ENCODE measurements around the gene RPS18. TPM values are rescaled to one million over a fixed set of nuclear protein-coding genes. Genes with fewer than 3 reads are reported as not detected.

The RPS18 gene
- total and polyA plus RNA-seq, 10 of the 15 experiments (the other 5 are each of a cell fraction or from before 2014, with no cell fraction given): 4,228 to 20,828 (median 7,406) TPM

DNA sequence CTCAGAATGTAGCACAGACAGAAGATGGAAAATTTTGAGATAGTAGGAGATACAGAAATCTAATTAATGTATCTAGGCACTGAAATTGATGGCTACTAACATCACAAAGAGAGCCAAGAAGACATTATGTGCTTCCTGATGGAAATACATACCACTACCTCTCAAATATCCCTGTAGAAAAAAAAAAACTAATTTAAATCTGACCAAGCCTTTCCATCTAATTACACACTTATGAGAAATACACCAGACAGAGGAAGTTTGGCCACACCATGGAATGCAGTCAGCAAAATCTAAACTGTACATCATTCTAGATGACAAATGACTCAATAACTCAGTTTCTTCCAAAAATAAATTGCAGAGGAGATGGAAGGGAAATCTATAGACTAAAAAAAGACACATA is 19.1 kb upstream of the RPS18 start:
- SMC1A ChIA-PET (ENCODE audit: uncharacterized antibody, unreplicated experiment): no interaction called here
- intact Hi-C loops (cut with micrococcal nuclease; ENCODE audit: unreplicated experiment) (no loop called here), in situ Hi-C loops (cut with MboI) (no loop called here)
- RAD21 ChIA-PET (ENCODE audit: unreplicated experiment): no interaction called here
- no TSS peak for BruUV-seq (replicated peaks)
- Histone ChIP-seq H3K27me3 (replicated peaks in 1 of 2; ENCODE audit: control insufficient read depth in 2 of 2, insufficient read depth in 2 of 2, low read length in 1 of 2) (no peaks in the 10 kb centered on the region), H3K79me2 (ENCODE audit: control insufficient read depth, insufficient read depth, low read length) (peaks cover 13% of the 10 kb centered on the region), H4K20me1 (ENCODE audit: control insufficient read depth, insufficient read depth) (no peaks in the 10 kb centered on the region), H2AFZ (ENCODE audit: control insufficient read depth, low read depth, low read length) (no peak overlapping the region), H3K27ac (ENCODE audit: control insufficient read depth, insufficient read depth) (no peak overlapping the region), H3K4me3 (no peak overlapping the region), H3K36me3 (ENCODE audit: control insufficient read depth in 2 of 2, insufficient read depth in 2 of 2, low read length in 1 of 2) (peaks cover 2 to 12% of the 10 kb centered on the region in 2 experiments; a peak in 2 of 4 replicates), H3K9me3 (replicated peaks; ENCODE audit: control insufficient read depth, insufficient read depth, low read length) (no peaks in the 10 kb centered on the region), H3K4me1 (ENCODE audit: control insufficient read depth, insufficient read depth, low read length) (peaks cover 10% of the 10 kb centered on the region), H3K9ac (ENCODE audit: control insufficient read depth, insufficient read depth, low read length) (no peak overlapping the region), H3K4me2 (ENCODE audit: control insufficient read depth, insufficient read depth) (no peak overlapping the region)
- ATAC-seq (no peak), FAIRE-seq (no peak), DNase-seq (ENCODE audit: low read depth, low spot score) (no peak)
- CTCF ChIA-PET: no interaction called here
- POLR2A ChIA-PET: no interaction called here
- TF ChIP-seq SIN3A (IDR thresholded peaks at IDR 0.05; ENCODE audit: low read depth, low read length) (no peak), PAX8 (IDR thresholded peaks at IDR 0.05) (no peak), CHD4 (IDR thresholded peaks at IDR 0.05) (no peak), FOXK2 (IDR thresholded peaks at IDR 0.05) (no peak), EED (IDR thresholded peaks at IDR 0.05; ENCODE audit: low read depth) (no peak), TARDBP (IDR thresholded peaks at IDR 0.05; ENCODE audit: borderline replicate concordance) (no peak), BCL11A (IDR thresholded peaks at IDR 0.05; ENCODE audit: low read depth, low read length) (no peak), SMAD1 (IDR thresholded peaks at IDR 0.05; ENCODE audit: low read depth, partially characterized antibody) (no peak), POLR2AphosphoS2 (IDR thresholded peaks at IDR 0.05; ENCODE audit: low read depth, low read length) (no peak), CREB1 (IDR thresholded peaks at IDR 0.05; ENCODE audit: low read depth) (no peak)
- TF ChIP-seq, protein P1, sequence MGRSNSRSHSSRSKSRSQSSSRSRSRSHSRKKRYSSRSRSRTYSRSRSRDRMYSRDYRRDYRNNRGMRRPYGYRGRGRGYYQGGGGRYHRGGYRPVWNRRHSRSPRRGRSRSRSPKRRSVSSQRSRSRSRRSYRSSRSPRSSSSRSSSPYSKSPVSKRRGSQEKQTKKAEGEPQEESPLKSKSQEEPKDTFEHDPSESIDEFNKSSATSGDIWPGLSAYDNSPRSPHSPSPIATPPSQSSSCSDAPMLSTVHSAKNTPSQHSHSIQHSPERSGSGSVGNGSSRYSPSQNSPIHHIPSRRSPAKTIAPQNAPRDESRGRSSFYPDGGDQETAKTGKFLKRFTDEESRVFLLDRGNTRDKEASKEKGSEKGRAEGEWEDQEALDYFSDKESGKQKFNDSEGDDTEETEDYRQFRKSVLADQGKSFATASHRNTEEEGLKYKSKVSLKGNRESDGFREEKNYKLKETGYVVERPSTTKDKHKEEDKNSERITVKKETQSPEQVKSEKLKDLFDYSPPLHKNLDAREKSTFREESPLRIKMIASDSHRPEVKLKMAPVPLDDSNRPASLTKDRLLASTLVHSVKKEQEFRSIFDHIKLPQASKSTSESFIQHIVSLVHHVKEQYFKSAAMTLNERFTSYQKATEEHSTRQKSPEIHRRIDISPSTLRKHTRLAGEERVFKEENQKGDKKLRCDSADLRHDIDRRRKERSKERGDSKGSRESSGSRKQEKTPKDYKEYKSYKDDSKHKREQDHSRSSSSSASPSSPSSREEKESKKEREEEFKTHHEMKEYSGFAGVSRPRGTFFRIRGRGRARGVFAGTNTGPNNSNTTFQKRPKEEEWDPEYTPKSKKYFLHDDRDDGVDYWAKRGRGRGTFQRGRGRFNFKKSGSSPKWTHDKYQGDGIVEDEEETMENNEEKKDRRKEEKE (IDR thresholded peaks at IDR 0.05): no peak
- TF ChIP-seq, protein P2, sequence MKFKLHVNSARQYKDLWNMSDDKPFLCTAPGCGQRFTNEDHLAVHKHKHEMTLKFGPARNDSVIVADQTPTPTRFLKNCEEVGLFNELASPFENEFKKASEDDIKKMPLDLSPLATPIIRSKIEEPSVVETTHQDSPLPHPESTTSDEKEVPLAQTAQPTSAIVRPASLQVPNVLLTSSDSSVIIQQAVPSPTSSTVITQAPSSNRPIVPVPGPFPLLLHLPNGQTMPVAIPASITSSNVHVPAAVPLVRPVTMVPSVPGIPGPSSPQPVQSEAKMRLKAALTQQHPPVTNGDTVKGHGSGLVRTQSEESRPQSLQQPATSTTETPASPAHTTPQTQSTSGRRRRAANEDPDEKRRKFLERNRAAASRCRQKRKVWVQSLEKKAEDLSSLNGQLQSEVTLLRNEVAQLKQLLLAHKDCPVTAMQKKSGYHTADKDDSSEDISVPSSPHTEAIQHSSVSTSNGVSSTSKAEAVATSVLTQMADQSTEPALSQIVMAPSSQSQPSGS (IDR thresholded peaks at IDR 0.05; ENCODE audit: low read length): no peak
- TF ChIP-seq, protein P3, sequence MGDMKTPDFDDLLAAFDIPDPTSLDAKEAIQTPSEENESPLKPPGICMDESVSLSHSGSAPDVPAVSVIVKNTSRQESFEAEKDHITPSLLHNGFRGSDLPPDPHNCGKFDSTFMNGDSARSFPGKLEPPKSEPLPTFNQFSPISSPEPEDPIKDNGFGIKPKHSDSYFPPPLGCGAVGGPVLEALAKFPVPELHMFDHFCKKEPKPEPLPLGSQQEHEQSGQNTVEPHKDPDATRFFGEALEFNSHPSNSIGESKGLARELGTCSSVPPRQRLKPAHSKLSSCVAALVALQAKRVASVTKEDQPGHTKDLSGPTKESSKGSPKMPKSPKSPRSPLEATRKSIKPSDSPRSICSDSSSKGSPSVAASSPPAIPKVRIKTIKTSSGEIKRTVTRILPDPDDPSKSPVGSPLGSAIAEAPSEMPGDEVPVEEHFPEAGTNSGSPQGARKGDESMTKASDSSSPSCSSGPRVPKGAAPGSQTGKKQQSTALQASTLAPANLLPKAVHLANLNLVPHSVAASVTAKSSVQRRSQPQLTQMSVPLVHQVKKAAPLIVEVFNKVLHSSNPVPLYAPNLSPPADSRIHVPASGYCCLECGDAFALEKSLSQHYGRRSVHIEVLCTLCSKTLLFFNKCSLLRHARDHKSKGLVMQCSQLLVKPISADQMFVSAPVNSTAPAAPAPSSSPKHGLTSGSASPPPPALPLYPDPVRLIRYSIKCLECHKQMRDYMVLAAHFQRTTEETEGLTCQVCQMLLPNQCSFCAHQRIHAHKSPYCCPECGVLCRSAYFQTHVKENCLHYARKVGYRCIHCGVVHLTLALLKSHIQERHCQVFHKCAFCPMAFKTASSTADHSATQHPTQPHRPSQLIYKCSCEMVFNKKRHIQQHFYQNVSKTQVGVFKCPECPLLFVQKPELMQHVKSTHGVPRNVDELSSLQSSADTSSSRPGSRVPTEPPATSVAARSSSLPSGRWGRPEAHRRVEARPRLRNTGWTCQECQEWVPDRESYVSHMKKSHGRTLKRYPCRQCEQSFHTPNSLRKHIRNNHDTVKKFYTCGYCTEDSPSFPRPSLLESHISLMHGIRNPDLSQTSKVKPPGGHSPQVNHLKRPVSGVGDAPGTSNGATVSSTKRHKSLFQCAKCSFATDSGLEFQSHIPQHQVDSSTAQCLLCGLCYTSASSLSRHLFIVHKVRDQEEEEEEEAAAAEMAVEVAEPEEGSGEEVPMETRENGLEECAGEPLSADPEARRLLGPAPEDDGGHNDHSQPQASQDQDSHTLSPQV (IDR thresholded peaks at IDR 0.05): no peak
- TF ChIP-seq, protein P4, sequence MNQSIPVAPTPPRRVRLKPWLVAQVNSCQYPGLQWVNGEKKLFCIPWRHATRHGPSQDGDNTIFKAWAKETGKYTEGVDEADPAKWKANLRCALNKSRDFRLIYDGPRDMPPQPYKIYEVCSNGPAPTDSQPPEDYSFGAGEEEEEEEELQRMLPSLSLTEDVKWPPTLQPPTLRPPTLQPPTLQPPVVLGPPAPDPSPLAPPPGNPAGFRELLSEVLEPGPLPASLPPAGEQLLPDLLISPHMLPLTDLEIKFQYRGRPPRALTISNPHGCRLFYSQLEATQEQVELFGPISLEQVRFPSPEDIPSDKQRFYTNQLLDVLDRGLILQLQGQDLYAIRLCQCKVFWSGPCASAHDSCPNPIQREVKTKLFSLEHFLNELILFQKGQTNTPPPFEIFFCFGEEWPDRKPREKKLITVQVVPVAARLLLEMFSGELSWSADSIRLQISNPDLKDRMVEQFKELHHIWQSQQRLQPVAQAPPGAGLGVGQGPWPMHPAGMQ (IDR thresholded peaks at IDR 0.05; ENCODE audit: borderline replicate concordance): no peak
